Measurements from ENCODE around the gene CCDC85C.

The CCDC85C gene

DNA sequence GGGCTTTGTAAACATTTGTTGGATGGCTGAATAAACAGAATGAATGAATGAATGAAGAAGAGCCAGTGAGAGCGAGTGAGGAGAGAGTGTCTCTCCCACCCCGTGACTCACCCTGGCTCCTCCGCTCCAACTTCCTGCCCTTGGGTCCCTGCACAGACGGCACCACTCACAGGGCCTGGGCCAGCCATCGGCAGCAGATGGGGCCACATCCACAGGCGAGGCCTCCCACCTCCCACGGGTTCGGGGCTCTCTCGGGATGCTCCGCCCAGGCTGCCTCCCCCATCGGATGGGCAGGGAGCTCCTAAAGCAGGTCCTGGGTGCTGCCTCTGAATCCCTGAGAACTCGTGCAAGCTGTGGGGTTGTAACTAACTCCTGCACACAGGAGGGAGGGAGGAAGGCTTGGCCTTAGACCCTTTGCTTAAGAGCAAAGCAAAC, 81.5 kb downstream of the CCDC85C start:
- DNase-seq (ENCODE audit: low read depth in 2 of 2) = peak; percentile 46 to 60
- TF ChIP-seq, protein P1, sequence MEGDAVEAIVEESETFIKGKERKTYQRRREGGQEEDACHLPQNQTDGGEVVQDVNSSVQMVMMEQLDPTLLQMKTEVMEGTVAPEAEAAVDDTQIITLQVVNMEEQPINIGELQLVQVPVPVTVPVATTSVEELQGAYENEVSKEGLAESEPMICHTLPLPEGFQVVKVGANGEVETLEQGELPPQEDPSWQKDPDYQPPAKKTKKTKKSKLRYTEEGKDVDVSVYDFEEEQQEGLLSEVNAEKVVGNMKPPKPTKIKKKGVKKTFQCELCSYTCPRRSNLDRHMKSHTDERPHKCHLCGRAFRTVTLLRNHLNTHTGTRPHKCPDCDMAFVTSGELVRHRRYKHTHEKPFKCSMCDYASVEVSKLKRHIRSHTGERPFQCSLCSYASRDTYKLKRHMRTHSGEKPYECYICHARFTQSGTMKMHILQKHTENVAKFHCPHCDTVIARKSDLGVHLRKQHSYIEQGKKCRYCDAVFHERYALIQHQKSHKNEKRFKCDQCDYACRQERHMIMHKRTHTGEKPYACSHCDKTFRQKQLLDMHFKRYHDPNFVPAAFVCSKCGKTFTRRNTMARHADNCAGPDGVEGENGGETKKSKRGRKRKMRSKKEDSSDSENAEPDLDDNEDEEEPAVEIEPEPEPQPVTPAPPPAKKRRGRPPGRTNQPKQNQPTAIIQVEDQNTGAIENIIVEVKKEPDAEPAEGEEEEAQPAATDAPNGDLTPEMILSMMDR (IDR thresholded peaks at IDR 0.05; ENCODE audit: low read depth, low read length) = no peak
- H3K4me3 ChIP-seq (replicated peaks in 1 of 2; ENCODE audit: low read depth in 2 of 2, low read length in 2 of 2) = no peak overlapping the region

- TF ChIP-seq, protein P1 (IDR thresholded peaks at IDR 0.05; ENCODE audit: low read depth, low read length) = no peak
- no peak for DNase-seq (ENCODE audit: low read depth in 2 of 2)
- H3K4me3 ChIP-seq (replicated peaks in 1 of 2; ENCODE audit: low read depth in 2 of 2, low read length in 2 of 2) = no peak overlapping the region
Observed at GRCh38 chr14:99522025-99522401, 82.0 kb downstream of the CCDC85C start.

DNA sequence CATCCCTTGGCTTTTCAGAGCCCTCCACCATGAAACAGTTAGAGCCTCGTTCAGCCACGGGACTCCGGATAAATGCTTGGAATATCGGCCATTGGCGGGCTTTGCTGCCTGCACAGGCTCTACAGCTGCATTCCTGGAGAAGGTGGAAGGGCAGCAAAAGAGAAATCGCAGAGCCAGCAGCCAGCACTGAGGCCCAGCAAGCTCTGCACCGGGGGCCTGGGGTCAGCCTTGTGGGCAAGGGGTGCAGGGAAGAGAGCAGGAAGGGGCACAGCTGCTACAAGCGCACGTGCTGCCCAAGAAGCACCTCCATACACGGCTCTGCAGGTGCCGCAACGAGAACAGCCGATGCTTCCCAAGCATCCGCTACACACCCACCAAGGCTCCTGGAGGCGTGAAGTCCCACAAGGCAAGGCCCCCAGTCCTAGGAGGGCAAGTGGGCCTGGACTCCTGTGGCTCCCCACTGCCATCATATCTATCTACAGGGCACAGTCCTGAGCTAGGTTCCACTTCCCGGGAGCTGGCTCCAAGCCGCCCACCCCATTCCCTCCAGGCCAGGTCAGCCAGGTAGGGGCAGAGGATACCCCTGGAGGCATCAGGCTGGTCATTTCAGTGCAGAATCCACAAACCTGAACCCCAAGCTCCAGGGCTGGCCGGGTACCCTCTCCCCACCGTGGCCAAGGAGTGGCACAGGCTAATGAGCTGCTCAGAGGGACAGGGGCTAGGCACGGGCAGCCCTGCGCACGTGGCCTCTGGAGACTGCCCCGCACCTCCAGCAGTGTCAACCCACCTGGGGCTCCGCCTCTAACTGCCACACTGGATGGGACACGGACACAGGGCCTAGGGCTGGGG, 82.6 kb downstream of the CCDC85C start:
- no peak overlapping the region for H3K4me3 ChIP-seq (replicated peaks in 1 of 2; ENCODE audit: low read depth in 2 of 2, low read length in 2 of 2)
- DNase-seq (ENCODE audit: low read depth in 2 of 2) = no peak
- TF ChIP-seq, protein P1 (IDR thresholded peaks at IDR 0.05; ENCODE audit: low read depth, low read length) = no peak

GRCh38 chr14:99520571-99521081, 83.4 kb downstream of the CCDC85C start:
- no peak for DNase-seq (ENCODE audit: low read depth in 2 of 2)
- TF ChIP-seq, protein P1 (IDR thresholded peaks at IDR 0.05; ENCODE audit: low read depth, low read length) = no peak
- no peak overlapping the region for H3K4me3 ChIP-seq (replicated peaks in 1 of 2; ENCODE audit: low read depth in 2 of 2, low read length in 2 of 2)

GRCh38 chr14:99519931-99520421, 84.0 kb downstream of the CCDC85C start:
- no peak overlapping the region for H3K4me3 ChIP-seq (replicated peaks in 1 of 2; ENCODE audit: low read depth in 2 of 2, low read length in 2 of 2)
- TF ChIP-seq, protein P1 (IDR thresholded peaks at IDR 0.05; ENCODE audit: low read depth, low read length) = no peak
- no peak for DNase-seq (ENCODE audit: low read depth in 2 of 2)

DNA sequence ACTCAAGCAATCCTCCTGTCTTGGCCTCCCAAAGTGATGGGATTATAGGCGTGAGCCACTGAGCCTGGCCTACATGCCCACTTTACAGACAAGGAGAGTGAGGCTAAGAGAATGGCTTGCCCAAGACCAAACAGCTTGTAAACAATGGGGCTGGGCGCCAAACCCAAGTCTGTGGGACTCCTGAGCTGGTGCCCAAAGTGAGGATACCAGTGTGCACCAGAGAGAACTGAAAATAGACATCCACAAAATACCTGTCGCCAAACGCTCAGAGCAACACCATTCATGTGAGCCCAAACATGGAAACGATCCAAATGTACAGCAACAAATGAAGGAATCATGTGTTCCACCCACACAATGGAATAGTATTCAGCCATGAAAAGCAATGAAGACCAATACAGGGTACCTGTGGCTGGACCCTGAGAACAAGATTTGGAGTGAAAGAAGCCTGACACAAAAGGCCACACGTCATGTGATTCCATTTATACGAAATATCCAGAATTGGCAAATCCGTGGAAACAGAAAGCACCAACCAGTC, 84.6 kb downstream of the CCDC85C start:
- H3K4me3 ChIP-seq (replicated peaks in 1 of 2; ENCODE audit: low read depth in 2 of 2, low read length in 2 of 2) = no peak overlapping the region
- no peak for DNase-seq (ENCODE audit: low read depth in 2 of 2)
- TF ChIP-seq, protein P1 (IDR thresholded peaks at IDR 0.05; ENCODE audit: low read depth, low read length) = no peak

All from cardiac fibroblast (primary cell).